T-cell (primary cell): ENCODE measurements around the gene NEGR1. TPM values are rescaled to one million over a fixed set of nuclear protein-coding genes. Genes with fewer than 3 reads are reported as not detected.

Experiments used
- ATAC-seq, 4 experiments: fragments of 200-7000 bp in 3 of 4; fragments of 150-1000 bp in 1 of 4; cut with Tn5 transposase; replicated peaks in 1 of 4; 1 replicate in 3 of 4; 2 replicates in 1 of 4; pipeline ENCODE4 v1.10.0; 2021; ENCODE audit warnings: moderate library complexity in 3 of 4, mild to moderate bottlenecking in 2 of 4, moderate number of reproducible peaks in 1 of 4
- CTCF ChIA-PET, 2 donors: fragments of 300-600 bp; sonication (Branson Sonifier 250); formaldehyde crosslinking; loops; one replicate each; lab custom pipeline; 2022; ENCODE audit warnings: antibody characterized with exemption in 2 of 2; lab: Charles Lee
- POLR2A ChIA-PET, 2 donors: fragments of 300-600 bp; sonication (Branson Sonifier 250); formaldehyde crosslinking; loops; one replicate each; lab custom pipeline; 2022; ENCODE audit warnings: antibody characterized with exemption in 2 of 2; lab: Charles Lee
- DNase-seq, 35 experiments: peaks; one replicate each; pipeline versions ENCODE4 v3.0.0 to v3.0.0-alpha.2; 2013 to 2023
- H3K27ac ChIP-seq: one replicate; pipeline ENCODE4 v1.5.1; 2013; ENCODE audit warnings: low read length
- H3K27me3 ChIP-seq, 2 experiments: replicated peaks in 1 of 2; 1 replicate in 1 of 2; 2 replicates in 1 of 2; pipeline versions ENCODE4 v1.6.1 to v1.7.0; 2013; ENCODE audit warnings: low read length in 1 of 2, mixed read lengths in 1 of 2; ENCODE audit not compliant: control insufficient read depth in 2 of 2, insufficient read depth in 2 of 2; ENCODE audit errors: extremely low read depth in 1 of 2
- H3K36me3 ChIP-seq, 2 donors: 1 replicate in 1 of 2; 2 replicates in 1 of 2; pipeline versions ENCODE4 v1.6.1 to v1.7.0; 2013; ENCODE audit warnings: low read length in 1 of 2; ENCODE audit not compliant: control insufficient read depth in 2 of 2, insufficient read depth in 1 of 2; ENCODE audit errors: extremely low read depth in 1 of 2
- H3K4me1 ChIP-seq, 2 experiments: 1 replicate in 1 of 2; 2 replicates in 1 of 2; pipeline versions ENCODE4 v1.6.1 to v1.7.0; 2013; ENCODE audit warnings: low read length in 2 of 2, mixed read lengths in 1 of 2; ENCODE audit not compliant: insufficient read depth in 2 of 2, control insufficient read depth in 1 of 2; ENCODE audit errors: extremely low read depth in 1 of 2
- H3K4me3 ChIP-seq, 2 donors: 1 replicate in 1 of 2; 2 replicates in 1 of 2; pipeline versions ENCODE4 v1.5.1 to v1.7.0; 2013; ENCODE audit warnings: mild to moderate bottlenecking in 2 of 2, low read length in 1 of 2, moderate library complexity in 1 of 2; ENCODE audit not compliant: control insufficient read depth in 1 of 2; ENCODE audit errors: extremely low read depth in 1 of 2
- H3K9me3 ChIP-seq: 2 replicates; pipeline ENCODE4 v1.7.0; 2013
- H3K27ac Mint-ChIP-seq, 2 donors: one replicate each; pipeline ENCODE4 v1.8.0; 2020 to 2021; ENCODE audit warnings: mild to moderate bottlenecking in 2 of 2, mixed read lengths in 2 of 2
- H3K27me3 Mint-ChIP-seq, 2 donors: one replicate each; pipeline ENCODE4 v1.8.0; 2021 to 2022; ENCODE audit warnings: mixed read lengths in 2 of 2
- H3K36me3 Mint-ChIP-seq: one replicate; pipeline ENCODE4 v1.8.0; 2021; ENCODE audit warnings: mixed read lengths
- H3K4me1 Mint-ChIP-seq, 3 donors: one replicate each; pipeline ENCODE4 v1.8.0; 2020 to 2022; ENCODE audit warnings: mixed read lengths in 3 of 3, mild to moderate bottlenecking in 1 of 3
- H3K4me3 Mint-ChIP-seq, 3 donors: one replicate each; pipeline ENCODE4 v1.8.0; 2020 to 2022; ENCODE audit warnings: mild to moderate bottlenecking in 3 of 3, mixed read lengths in 3 of 3, moderate library complexity in 3 of 3
- H3K9me3 Mint-ChIP-seq, 3 donors: one replicate each; pipeline ENCODE4 v1.8.0; 2020 to 2022; ENCODE audit warnings: mixed read lengths in 3 of 3
- WGBS: methylation state at CpG from one replicate; pipeline ENCODE4 v1.1.5; 2013; ENCODE audit warnings: missing lambda C conversion rate; ENCODE audit not compliant: insufficient coverage; 5-methylcytosine and 5-hydroxymethylcytosine counted together
- total RNA-seq, 35 experiments: library from RNA in 6 of 35; stranded (reverse) in 6 of 35; fragments of 120-200 nt in 1 of 35; gene quantifications; one replicate each; pipeline versions ENCODE4 v1.2.1 to v1.2.4 and lab custom pipeline; 2013 to 2026

Gene NEGR1
- total RNA-seq, 5 donors from 2014 or later (not counting 1 experiment from before 2014, with no cell fraction given): 0.05 to 0.26 (median 0.14) TPM; not detected in 1

DNA sequence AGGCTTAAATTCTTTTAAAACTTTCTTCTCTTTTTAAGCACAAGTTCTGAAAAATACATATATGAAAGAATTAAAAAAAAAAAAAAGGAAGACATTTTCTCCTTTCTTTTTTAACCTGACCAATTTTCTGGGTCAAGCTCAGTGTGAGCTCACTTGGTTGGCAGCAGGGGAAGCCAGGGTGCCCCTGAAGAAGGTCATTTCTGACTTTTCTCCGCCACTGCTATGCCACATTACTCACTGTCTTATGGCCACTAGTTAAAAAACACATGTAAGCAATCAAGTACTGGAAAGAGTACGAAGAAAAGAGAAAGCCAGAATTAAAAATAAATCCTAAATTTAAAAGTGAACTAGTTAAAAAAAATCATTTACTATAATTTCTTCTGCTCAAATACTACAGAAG, 275.0 kb downstream of the NEGR1 start:
- H3K27me3 ChIP-seq: no peaks in the 10 kb centered on the region
- ATAC-seq: no peak
- WGBS: no CpG with 5 or more reads among the region's 2 CpGs
- no peaks in the 10 kb centered on the region for H3K4me1 ChIP-seq
- no peaks in the 10 kb centered on the region for H3K9me3 ChIP-seq
- POLR2A ChIA-PET: interaction anchor here in 1 of 2 donors (0.6 kb wide), 1 partner anchor 520 kb away, joined by 3 read pairs; no protein-coding TSS in a partner anchor
- H3K36me3 ChIP-seq: no peaks in the 10 kb centered on the region
- DNase-seq: no peak
- no peak overlapping the region for H3K27ac Mint-ChIP-seq
- H3K9me3 Mint-ChIP-seq: no peaks in the 10 kb centered on the region
- H3K4me3 ChIP-seq: no peak overlapping the region
- H3K4me1 Mint-ChIP-seq: no peaks in the 10 kb centered on the region
- CTCF ChIA-PET: no interaction called here
- H3K36me3 Mint-ChIP-seq: no peaks in the 10 kb centered on the region
- no peak overlapping the region for H3K27ac ChIP-seq
- no peak overlapping the region for H3K4me3 Mint-ChIP-seq
- no peaks in the 10 kb centered on the region for H3K27me3 Mint-ChIP-seq

GRCh38 chr1:72006092-72006491, 276.2 kb downstream of the NEGR1 start:
- Mint-ChIP-seq H3K27ac (no peak overlapping the region), H3K36me3 (no peaks in the 10 kb centered on the region), H3K27me3 (no peaks in the 10 kb centered on the region), H3K4me1 (no peaks in the 10 kb centered on the region), H3K9me3 (no peaks in the 10 kb centered on the region), H3K4me3 (no peak overlapping the region)
- CTCF ChIA-PET: no interaction called here
- no CpG with 5 or more reads among the region's 1 CpG for WGBS
- DNase-seq (no peak), ATAC-seq (no peak)
- no peaks in the 10 kb centered on the region for H3K9me3 ChIP-seq
- no peaks in the 10 kb centered on the region for H3K36me3 ChIP-seq
- no peak overlapping the region for H3K27ac ChIP-seq
- H3K4me1 ChIP-seq: no peaks in the 10 kb centered on the region
- no peak overlapping the region for H3K4me3 ChIP-seq
- H3K27me3 ChIP-seq: no peaks in the 10 kb centered on the region
- POLR2A ChIA-PET: no interaction called here

DNA sequence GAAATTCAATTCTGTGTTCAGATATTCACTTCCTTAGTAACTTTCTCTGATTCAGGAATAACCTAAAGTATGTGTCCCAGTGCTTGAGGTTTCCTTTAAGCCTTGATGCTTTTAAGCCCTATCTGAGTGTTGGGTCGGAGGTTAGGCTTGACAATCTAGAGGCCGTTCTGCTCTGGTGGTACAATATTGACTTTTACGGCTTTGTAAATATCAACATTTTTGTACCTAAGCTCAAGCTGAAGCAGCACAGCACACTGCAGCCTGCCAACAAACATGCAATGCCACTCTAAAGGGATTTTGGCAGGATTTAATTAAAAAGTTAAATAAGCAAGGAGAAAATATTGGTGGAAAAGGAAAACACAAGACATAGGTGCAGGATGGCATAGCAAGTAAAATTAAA, 279.2 kb downstream of the NEGR1 start:
- no peak for ATAC-seq
- H3K4me3 Mint-ChIP-seq: no peak overlapping the region
- H3K27ac Mint-ChIP-seq: no peak overlapping the region
- Histone ChIP-seq H3K27ac (no peak overlapping the region), H3K4me1 (no peaks in the 10 kb centered on the region), H3K4me3 (no peak overlapping the region), H3K36me3 (no peaks in the 10 kb centered on the region), H3K9me3 (no peaks in the 10 kb centered on the region), H3K27me3 (no peaks in the 10 kb centered on the region)
- ChIA-PET POLR2A (no interaction called here), CTCF (no interaction called here)
- H3K9me3 Mint-ChIP-seq: no peaks in the 10 kb centered on the region
- 100% methylated on average over 1 of the region's 3 CpGs for WGBS
- H3K27me3 Mint-ChIP-seq: no peaks in the 10 kb centered on the region
- no peaks in the 10 kb centered on the region for H3K4me1 Mint-ChIP-seq
- no peak for DNase-seq
- H3K36me3 Mint-ChIP-seq: no peaks in the 10 kb centered on the region

- DNase-seq (no peak), ATAC-seq (no peak)
- Mint-ChIP-seq H3K27ac (no peak overlapping the region), H3K4me3 (no peak overlapping the region), H3K9me3 (peaks cover 0 to 7% (median 0%) of the 10 kb centered on the region in 3 donors), H3K36me3 (no peaks in the 10 kb centered on the region), H3K27me3 (no peaks in the 10 kb centered on the region), H3K4me1 (no peaks in the 10 kb centered on the region)
- Histone ChIP-seq H3K27me3 (no peaks in the 10 kb centered on the region), H3K27ac (no peak overlapping the region), H3K4me3 (no peak overlapping the region), H3K4me1 (no peaks in the 10 kb centered on the region), H3K36me3 (no peaks in the 10 kb centered on the region), H3K9me3 (no peaks in the 10 kb centered on the region)
- WGBS: 69% methylated on average over 3 of the region's 4 CpGs
- CTCF ChIA-PET: no interaction called here
- POLR2A ChIA-PET: no interaction called here
Observed at GRCh38 chr1:72000809-72001208, 281.5 kb downstream of the NEGR1 start.

DNA sequence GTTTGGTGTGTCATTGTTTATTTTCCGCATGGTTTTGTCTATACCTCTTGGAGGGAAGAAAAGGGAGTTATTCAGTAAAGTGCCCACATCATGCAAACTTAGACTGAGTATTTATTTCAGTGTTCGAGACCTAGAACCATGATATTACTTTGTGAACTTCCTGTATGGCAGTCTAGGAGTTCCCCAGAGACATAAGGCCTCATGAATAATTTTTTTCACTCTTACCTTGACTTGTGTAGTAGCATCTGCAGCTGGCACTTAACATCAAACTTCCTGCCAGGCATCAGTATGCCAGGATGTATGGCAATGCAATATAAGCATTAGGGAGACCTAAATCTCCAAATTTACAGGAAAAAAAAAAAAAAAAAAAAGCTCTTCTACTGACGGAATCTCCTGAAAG, 287.7 kb downstream of the NEGR1 start:
- Mint-ChIP-seq H3K27me3 (no peaks in the 10 kb centered on the region), H3K4me3 (no peak overlapping the region), H3K36me3 (no peaks in the 10 kb centered on the region), H3K27ac (no peak overlapping the region), H3K4me1 (no peaks in the 10 kb centered on the region), H3K9me3 (peaks cover 0 to 11% (median 0%) of the 10 kb centered on the region in 3 donors)
- no peaks in the 10 kb centered on the region for H3K4me1 ChIP-seq
- ChIA-PET CTCF (interaction anchor here (0.6 to 0.7 kb wide), 2 partner anchors 52 to 386 kb away, joined by 4 to 5 read pairs; no protein-coding TSS in a partner anchor), POLR2A (no interaction called here)
- DNase-seq: no peak
- no CpG with 5 or more reads among the region's 3 CpGs for WGBS
- H3K27ac ChIP-seq: no peak overlapping the region
- H3K9me3 ChIP-seq: no peaks in the 10 kb centered on the region
- no peak overlapping the region for H3K4me3 ChIP-seq
- ATAC-seq: no peak
- no peaks in the 10 kb centered on the region for H3K36me3 ChIP-seq
- H3K27me3 ChIP-seq: no peaks in the 10 kb centered on the region

GRCh38 chr1:71987181-71987580, 295.2 kb downstream of the NEGR1 start:
- Histone ChIP-seq H3K4me3 (no peak overlapping the region), H3K36me3 (no peaks in the 10 kb centered on the region), H3K27ac (no peak overlapping the region), H3K9me3 (no peaks in the 10 kb centered on the region), H3K4me1 (no peaks in the 10 kb centered on the region), H3K27me3 (no peaks in the 10 kb centered on the region)
- Mint-ChIP-seq H3K27me3 (no peaks in the 10 kb centered on the region), H3K36me3 (no peaks in the 10 kb centered on the region), H3K4me1 (no peaks in the 10 kb centered on the region), H3K4me3 (no peak overlapping the region), H3K27ac (no peak overlapping the region), H3K9me3 (peaks cover 0 to 7% (median 2%) of the 10 kb centered on the region in 3 donors)
- ChIA-PET POLR2A (no interaction called here), CTCF (no interaction called here)
- DNase-seq (no peak), ATAC-seq (no peak)
- 40% methylated on average over 1 of the region's 6 CpGs for WGBS

DNA sequence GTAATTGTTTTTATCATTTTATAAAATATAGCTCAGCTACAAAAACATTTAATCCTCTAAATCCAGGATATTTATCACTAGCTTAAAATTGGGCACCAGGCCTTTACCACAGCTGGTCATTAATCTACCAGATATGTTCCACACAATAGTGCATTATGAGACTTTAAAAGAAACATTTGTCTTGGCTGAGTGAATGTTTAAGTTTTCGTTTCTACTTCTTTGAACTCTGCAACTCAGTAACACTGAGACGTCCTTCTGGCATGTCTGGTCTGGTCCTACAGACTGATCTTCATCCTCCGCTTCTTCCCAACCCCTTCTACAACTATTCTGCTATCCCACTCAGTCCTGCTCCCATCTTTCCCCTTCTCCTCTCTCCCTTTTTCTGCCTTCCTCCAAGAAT, 296.2 kb downstream of the NEGR1 start:
- Histone ChIP-seq H3K4me1 (no peaks in the 10 kb centered on the region), H3K4me3 (no peak overlapping the region), H3K36me3 (no peaks in the 10 kb centered on the region), H3K27ac (no peak overlapping the region), H3K27me3 (no peaks in the 10 kb centered on the region), H3K9me3 (no peaks in the 10 kb centered on the region)
- no CpG with 5 or more reads among the region's 3 CpGs for WGBS
- Mint-ChIP-seq H3K4me1 (no peaks in the 10 kb centered on the region), H3K4me3 (no peak overlapping the region), H3K27ac (no peak overlapping the region), H3K27me3 (no peaks in the 10 kb centered on the region), H3K36me3 (no peaks in the 10 kb centered on the region), H3K9me3 (peaks cover 0 to 7% (median 2%) of the 10 kb centered on the region in 3 donors)
- DNase-seq (no peak), ATAC-seq (no peak)
- CTCF ChIA-PET: no interaction called here
- POLR2A ChIA-PET: interaction anchor here in 1 of 2 donors (0.7 kb wide), 1 partner anchor 104 kb away, joined by 3 read pairs; no protein-coding TSS in a partner anchor
